SW 1271 (cell line): ENCODE data around the gene BEST1.

Experiments used
- DNase-seq, 2 experiments: peaks; one replicate each; lab custom pipeline; 2025; lab: John Stamatoyannopoulos, UW

The BEST1 gene

GRCh38 chr11:61950035-61950547, at the start of gene BEST1:
BEST1 (plus strand) TSS chr11:61950351; CDS start chr11:61951807, 1,456 bp downstream.
- DNase-seq: no peak

- DNase-seq: no peak
Observed at GRCh38 chr11:61901397-61901796, 48.8 kb upstream of the BEST1 start.

DNA sequence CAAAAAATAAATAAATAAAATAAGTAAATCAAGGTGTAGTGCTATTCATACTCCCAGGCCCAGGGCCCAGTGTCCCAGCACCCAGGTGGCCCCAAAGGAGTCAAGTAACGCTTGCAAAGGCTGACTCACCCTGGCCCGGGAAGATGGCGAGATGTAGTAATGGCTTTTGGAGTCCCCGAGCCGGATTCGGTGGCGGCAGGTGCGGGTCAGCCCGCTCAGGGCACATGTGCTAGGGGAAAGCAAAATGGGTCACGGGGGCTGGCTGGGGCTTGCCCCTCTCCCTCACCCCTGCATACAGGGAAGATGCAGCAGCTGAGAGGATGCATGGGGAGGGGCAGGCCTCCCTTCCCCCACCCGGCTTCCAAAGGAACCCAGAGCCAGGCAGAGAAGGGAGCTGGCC, 47.8 kb upstream of the BEST1 start:
- no peak for DNase-seq

DNA sequence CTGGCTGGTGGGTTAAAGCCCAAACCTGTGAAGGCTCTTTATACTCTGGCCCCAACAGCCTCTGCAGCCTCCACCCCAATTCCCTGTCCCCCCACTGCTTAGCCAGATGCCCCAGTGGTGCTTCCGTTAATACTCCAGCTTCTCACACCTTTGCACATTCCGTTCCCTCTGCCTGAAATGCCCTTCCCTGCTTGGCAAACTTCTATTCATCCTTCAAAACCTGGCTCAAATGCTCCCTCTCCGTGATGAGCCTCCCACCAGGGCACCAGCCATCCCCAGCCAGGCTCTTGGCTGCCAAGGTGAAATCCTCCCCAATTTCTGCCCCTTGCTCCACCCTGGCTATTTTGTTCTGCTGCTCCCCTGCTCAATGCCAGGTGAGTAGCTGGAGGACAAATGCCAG, 46.3 kb upstream of the BEST1 start:
- DNase-seq: no peak

DNA sequence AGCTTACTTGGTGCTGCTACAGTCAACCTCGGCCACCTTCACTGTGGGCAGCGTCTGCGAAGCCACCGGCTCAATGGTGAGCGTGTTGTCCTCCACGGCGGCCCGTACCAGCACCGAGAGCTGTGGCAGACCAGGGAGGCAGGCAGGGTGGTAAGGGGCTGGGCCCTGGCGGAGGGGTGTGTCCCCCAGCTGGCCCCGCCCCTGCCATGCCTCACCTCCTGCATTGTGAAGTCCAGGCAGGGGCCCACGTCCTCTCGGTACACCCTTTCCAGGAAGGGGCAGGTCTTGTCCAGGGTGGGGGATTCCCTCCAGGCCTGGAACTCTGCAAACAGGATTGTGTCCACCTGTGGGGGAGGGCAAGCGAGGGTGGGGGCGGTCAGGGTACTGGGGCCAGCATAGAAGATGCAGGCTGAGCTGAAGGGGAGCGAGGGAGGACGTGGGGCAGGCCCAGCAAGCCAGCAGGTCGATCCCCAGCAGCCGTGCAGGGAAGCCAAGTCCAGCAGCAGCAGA, 45.6 kb upstream of the BEST1 start:
- no peak for DNase-seq

GRCh38 chr11:61905067-61905696, 45.0 kb upstream of the BEST1 start:
- no peak for DNase-seq

DNA sequence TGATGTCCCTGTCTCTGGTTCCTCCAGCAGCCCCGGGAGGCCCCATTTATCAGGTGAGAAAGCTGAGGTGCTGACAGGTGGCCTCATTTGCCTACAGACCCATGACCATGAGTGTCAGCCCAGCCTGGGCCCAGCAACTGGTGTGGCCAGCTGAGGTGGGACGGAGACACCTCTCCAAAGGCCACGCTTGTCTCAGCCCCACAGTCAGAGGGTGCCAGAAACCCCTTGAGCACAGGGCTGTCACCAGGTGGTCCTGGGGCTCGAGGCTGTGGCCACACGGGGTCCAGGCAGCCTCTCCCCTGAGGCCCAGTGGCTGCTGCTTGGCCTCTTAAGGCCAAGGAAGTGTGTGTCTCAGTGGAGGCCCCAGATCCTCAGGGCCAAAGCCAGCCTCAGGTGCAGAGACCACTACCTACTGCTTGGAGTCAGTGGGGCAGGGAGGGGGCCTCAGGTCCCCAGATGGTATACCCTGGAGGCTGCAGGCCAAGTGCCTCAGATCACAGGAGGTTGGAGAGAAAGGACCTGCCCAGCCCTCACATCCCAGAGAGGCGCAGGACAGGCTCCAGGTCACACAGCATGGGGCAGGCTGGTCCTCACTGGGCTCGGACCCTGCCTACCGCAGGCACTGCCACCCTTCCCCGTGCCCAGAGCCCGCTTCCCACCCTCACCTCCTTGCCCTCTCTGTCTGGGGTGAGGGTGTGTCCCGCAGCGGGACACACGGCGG, 44.2 kb upstream of the BEST1 start:
- no peak for DNase-seq

DNA sequence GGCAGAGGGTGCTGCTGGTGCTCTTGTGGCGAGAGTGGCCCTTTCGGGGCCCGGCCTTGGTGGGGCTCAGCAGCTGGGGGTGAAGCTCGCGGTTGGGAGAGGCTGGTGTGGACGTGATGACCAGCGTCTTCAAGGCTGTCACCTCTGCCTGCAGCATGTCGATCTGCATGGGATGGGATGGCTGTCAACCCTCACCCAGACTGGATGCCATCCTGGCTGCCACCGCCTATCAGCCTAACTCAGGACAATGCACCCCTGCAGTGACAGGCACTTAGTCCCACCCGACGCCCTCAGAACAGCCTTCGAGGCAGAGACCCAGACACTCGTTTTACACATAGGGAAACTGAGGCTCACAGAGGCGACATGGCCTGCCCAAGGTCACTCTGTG, 43.6 kb upstream of the BEST1 start:
- no peak for DNase-seq

DNA sequence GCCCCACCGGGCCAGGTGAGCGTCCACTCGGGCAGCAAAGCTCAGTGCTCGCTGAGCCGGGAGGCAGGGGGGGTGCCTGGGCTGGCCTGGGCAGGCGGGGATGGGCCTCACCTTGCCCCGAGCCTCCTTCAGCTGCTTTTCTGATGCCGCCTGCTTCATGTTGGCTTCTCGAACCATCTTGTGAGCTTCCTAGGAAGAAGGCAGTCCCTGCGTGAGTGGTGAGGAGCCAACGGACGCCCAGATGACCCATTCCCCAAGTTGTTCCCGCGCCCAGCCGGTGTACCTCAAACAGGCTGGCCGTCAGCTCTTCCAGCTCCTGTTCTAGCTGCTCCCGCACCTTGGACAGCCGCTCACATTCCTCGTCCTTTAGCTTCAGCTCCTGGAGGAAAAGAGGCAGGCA, 42.9 kb upstream of the BEST1 start:
- DNase-seq: no peak

DNA sequence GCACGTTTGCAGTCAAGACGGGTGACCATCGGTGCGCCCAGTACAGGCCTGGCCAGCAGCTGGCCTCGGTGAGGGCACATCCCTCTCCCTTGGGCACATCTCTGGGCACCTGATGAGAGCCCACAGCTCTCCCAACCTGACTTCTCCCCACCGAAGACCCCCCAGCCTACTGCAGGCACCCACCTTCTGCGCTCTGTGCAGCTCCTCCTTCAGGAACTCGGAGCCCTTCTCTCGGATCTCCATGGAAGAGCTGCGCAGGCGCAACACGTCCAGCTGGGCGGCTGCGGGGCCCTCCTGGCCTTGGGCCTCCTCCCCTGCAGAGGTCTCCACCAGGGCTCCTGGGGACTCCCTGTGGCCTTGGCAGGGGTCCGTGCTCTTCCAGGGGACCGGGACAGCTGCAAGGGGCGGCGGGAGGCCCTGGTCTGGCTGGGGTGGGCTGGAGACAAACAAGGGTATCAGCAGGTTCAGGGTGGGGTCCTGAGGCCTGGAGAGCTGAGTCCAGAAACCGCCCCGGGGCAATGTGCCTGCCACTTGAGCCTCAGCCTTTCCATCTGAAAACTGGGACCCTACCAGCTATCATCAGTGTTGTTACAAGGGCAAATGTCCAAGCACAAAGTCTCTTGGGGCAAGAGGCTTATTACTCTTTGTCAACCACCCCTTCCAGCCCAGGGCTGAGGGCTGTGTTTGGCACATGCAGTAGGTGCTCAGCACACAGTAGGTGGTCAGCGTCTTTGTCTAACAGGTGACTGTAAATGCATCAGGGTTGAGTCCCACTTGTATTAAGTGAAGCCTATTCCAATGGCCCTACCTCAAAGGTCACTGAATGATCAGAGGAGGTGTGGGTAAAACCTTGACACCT, 42.1 kb upstream of the BEST1 start:
- no peak for DNase-seq

- no peak for DNase-seq
Observed at GRCh38 chr11:61908730-61909316, 41.3 kb upstream of the BEST1 start.

GRCh38 chr11:61910187-61911127, 39.7 kb upstream of the BEST1 start:
- no peak for DNase-seq

DNA sequence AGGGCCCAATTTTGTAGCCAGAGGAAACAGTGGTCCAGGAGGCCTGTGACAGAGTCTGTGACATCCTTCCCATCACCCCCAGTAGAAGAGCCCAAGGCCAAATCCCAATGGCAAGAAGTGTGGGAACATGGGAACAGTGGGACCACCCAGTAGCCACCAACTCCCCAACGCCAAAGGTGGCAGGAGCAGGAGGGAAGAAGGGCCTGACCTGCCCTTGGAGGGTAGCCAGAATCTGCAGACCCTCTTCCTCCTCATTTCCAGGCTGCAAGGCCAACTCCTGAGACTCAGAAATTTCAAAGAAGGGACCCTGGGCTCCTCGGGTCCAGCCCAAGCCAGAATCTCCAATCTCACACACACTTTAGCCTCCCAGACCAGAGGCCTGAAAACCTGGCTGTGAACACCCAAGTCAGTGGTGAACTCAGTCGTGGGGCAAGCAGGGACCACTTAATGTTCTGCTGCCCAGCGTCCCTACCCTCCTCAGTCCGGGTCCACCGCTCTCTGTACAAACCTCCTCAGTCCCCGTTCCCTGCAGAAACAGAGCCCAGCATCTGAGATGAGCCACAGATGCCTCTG, 38.9 kb upstream of the BEST1 start:
- no peak for DNase-seq

DNA sequence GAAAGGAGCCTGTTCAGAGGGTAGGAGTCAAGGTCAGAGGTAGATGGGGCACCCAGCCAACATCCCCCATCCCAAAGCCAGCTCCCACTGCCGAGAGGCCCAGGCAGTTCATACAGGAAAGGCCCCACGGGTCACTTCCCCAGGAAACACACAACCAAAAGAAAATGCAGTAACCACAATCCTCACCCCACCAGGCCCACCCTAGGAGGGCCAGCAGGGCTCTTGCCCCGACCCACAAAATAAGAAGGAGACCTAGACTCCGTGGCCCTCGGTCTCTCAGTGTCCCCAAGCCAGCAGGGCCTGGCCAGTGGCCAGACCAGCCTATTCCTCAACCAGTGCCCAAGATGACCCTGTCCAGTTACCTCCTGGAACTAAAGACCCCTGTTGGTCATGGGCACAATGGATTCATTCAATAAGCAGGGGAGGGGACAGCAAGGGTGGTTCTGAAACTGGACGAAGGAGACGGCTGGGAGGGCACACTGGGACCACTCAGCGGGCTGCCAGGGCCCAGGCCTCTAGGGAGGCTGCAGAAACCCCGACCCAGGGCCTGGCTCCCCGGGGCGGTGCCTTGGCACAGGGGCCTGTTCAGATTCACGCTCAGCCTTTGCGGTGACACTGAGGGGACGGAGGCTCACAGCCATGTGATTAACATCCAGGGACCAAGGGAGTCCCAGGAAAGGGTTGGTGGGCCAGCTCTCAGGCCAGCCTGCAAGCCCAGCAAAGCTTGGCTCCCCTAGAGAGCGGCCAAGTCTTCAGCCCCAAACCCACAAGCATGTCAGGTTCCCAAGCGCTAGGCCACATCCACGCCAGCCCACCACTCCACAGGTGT, 38.2 kb upstream of the BEST1 start:
- DNase-seq: no peak

DNA sequence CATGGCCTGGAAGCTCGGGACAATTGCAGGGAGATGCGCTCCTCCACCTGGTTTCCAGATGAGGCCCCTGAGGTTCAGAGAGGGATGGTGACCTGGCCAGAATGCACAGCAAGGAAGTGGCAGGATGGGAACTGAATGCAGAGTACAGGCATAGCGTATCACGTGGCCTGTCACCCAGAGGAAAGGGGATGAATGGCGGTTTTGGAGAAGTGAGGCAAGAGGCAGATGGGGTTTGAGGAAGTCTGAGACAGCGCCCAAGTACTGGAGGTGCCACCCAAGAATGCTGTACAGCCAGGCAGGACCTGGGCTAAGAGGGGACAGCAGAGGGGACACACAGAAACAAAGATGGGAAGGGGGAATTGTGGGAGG, 37.6 kb upstream of the BEST1 start:
- no peak for DNase-seq

DNA sequence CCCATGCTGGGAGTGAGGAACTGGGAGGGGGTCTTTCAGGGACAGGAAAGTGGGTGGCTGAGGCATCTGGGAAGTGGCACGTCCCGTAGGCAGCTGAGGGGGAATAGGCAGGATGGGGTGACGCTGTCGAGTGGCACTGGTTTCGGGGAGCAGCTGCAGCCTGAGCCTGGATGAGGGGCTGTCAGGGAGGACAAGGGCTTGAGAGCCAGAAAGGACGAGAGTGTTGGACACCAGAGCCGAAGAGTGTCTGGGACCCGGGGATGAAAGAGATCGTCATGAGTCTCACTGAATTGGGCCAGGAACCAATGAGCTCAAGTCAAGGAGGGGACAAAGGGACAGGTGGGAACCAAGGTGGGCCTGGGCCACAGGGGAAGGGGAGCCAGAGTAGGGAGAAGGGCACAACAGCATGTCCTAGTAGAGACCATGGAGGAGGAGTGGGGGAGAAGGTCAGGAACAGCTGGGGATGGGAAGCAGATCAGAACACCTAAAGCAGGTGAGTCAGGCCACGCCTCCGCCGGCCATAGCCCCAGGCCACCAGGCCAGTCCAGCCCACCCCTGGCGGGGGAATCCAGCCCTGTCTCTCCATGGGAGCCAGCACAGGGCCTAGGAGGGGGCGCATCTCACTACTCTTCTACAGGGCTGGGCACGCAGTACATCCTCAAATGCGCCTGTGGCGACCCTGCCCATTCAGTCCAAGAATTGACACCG, 37.0 kb upstream of the BEST1 start:
- no peak for DNase-seq

GRCh38 chr11:61913699-61914395, 36.3 kb upstream of the BEST1 start:
- no peak for DNase-seq

GRCh38 chr11:61914471-61915171, 35.5 kb upstream of the BEST1 start:
- no peak for DNase-seq
